Stimulated activated CD8-positive, alpha-beta memory T cell treated with anti-CD3 and anti-CD28 coated beads, Interleukin-7, amount 100 ng/mL, for 48 hours (primary cell): Measurements from ENCODE around the gene ME3.

Experiments
- DNase-seq, 2 donors: peaks; one replicate each; pipeline ENCODE4 v3.0.0-alpha.2; 2020; ENCODE audit warnings: low read depth in 1 of 2; ENCODE audit errors: extremely low read depth in 1 of 2

Gene ME3

DNA sequence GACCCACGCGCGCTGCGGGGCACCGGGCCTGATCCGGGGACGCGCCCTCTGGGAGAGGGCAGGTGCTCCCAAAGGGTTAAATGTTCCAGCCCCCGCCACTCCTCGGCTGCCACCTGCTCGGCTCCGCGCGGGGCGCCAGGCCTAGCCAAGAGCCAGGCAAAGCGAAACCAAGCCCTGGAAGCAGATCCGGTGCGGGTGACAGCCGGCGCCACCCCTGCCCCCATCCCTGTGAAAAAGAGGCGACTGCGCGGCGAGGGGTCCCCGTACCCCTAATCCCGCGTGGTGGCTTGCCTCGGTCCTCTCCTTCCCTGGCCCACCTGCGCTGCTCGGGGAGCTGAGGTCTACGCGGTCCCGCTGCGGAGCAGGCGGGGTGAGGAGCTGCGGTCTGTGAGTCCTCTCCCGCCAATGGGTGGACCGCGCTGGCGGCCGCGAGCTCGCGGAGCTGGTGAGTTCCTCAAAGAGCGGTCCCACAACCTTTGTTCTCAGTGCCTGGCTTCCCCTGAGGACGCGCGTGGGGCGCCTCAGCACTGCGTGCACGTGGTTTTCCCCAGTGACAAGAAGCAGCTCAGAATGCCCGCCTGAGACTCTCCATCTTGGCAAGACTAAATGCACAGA is at the start of gene ME3:
Gene ME3 (minus strand): TSS at position 610 of the 615 bp plus-strand sequence.
- DNase-seq, result peak in 1 of 2 donors; percentile 16

DNA sequence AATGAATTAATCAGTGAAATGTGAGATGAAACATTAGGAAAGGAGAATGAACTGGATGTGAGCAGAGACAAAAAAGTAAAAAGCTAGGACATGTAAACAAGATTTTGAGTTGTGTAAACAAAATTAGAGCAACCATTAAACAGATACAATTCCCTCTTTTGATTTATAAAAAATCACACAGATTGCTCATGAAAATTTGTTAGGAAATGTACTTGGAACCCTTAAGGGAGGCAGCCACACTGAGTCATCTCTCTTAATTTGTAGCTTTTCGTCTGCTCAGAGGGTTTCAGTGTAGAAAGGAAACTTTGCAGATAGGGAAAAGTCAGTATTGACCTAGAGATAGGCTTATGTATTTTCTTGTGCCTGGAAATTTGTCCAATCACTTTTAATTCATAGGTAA is 49.6 kb upstream of the ME3 start:
- no peak for DNase-seq

DNA sequence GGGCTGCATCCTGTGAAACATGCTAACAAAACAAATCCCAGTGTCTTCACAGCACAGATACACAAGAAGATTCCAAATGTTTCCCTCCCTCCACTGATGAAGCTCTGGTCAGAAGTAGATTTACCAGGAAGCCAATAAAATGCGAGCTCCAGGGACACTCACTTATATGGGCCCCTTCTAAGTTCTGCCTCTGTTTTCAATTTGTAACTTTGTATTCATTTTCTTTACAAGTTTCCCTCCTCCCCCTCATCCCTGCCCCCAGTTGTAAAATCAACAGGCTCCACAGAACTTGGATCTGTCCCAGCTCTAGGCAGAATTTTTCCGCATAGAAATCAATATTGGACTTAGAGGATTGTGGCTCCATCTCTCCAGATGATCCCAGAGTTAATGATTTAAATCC is 48.1 kb upstream of the ME3 start:
- no peak for DNase-seq

DNA sequence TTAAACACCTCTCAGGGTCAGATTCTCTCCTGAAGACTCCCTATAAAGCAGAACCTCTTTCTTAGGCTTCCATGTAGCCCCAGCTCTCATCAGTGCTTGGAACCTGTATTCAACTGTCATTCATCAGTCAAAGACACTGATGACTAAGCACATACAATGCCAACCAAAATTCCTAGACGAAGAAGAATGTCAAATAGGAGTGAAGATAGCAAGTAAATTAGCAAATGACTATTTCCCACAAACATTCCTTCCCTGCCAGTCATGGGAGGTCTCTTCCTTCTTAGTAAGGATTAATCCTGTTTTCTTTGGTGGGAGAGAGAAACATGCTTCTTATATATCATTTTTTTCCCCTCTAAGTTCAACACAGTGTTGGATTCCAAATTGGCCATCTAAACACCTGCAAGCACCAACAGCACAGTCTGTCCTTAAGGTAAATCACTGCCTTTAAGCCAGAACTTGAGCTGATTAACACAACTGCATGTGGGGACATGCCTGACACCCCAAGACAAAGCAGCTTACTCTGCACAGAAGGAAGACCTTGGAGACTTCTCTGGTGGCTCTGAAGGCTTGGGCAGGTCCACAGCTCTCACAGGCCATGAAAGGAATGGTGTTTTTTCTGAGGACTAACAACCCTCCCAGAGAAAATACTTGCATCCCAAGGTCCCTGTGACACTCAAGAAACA is 47.5 kb upstream of the ME3 start:
- no peak for DNase-seq

DNA sequence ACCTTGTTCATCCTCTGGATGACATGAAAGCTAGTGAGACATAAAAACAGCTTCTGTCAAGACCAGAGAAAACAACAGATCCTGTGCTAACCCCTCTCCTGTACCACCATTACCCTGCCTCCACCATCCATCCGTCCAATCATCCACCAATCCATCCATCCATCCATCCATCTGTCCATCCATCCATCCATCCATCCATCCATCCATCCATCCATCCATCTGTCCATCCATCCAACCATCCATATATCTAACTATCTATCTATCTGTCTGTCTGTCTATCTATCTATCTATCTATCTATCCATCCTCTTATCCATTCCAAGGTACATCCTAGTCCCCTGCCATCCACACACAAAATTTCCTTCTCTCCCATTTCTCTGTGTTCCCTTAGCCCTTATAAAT is 46.6 kb upstream of the ME3 start:
- no peak for DNase-seq

DNA sequence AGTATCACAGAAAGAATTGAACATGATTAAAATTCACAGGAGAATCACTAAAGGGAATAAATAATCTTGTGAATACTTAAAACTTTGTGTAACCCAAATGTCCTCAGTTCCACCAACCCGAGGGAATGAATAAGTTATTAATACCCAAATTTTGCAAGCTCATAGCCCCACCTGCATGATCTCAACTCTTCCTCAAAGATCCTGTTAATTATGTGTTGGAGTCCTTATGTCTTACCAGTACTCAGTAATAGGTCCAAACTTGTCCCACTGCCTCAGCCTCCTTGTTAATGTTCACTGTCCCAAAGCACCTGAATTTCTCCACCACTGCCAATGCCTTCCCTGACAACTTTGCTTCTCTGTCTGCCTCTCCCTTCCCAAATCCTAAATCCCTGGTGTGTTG is 46.1 kb upstream of the ME3 start:
- DNase-seq, result no peak

DNA sequence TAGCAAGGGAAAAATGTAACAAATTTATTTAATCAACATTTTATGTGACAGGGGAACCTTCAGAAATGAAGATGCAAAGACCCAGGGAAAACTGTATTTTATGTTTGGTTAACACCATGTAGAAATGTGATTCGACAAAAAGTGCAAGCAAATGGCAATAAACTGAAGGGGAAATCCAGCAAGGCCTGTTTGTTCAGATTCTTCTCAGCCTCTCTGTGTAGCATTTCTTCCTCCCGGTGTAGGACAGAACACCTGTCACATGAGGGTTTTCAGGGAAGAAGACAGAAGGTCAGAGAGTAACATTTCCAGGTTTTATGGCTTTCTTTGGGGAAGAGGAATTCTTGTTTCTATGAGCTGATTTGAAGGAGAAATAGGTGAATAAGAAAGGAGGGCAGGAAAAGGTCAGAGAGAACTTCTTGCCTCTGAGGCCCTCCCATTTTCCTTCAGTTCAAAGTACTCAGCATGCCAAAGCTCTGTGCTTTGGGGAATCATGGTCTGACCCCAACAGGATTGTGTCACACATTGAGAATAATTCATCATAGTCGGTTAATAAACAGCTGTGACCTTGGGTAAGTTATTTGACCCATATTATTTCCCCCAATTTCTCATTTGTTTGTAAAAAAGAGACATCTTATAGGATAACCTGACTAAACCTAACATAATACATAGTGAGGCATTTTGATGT is 45.5 kb upstream of the ME3 start:
- DNase-seq, result no peak

DNA sequence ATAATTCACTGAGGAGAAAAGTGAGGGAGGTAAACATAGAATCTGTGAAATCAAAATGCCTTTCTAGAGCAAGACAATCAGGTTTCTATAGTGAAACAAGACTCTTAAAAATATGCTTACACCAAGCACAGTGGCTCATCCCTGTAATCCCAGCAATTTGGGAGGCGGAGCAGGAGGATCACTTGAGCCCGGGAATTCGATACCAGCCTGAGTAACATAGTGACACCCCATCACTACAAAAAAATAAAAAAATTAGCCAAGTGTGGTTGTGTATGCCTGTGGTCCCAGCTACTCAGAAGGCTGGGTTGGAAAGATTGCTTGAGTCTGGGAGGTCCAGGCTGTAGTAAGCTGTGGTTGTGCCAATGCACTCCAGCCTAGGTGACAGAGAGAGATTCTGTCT is 43.2 kb upstream of the ME3 start:
- no peak for DNase-seq

DNA sequence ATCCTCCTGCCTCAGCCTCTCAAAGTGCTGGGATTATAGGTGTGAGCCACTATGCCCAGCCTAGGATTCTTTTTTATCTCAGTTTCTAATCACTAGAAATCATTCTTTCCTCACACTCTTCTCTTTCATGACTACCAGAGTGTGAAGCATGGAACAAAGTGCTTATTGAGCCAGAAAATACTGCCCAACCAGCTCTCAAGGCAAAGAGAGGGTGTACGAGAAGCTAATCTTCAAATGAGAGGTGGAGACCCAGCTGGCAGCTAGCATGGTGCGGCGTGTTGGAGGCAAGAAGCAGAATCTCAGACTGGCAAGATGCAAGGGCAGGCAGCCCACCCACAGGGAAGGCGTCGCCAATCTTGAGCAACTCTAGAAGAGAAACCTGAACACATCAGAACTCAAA is 41.1 kb upstream of the ME3 start:
- no peak for DNase-seq

DNA sequence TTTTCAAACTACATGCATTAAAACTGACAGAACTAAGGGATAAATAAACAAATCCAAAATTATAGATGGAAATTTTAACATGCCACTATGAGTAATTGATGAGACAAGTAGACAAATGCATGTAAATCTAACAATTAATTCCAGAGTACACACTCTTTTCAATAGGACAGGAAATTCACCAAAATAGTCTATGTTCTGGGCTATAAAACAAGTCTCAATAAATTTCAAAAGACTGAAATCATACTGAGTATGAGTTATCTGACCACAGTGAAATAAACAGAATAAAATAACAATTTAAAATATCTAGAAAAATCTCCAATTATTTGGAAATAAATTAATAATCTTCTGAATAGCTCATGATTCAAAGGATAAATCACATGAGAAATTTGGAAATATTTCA is 38.5 kb upstream of the ME3 start:
- no peak for DNase-seq

DNA sequence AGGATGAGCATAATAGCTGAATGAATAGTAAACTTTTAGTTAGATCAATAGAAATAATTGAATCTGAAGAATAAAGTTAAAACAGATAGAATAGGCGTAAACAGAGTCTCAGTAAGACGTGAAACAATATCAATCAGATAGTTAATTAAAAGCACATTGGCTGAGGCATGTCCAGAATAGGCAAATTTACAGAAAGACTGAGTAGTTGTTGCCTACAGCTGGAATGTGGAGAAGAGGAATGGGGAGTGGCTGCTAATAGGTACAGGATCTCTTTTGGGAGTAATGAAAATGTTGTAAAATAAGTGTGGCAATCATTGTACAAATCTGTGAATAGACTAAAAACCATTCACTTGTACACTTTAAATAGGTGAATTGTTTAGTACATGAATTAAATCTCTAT is 36.3 kb upstream of the ME3 start:
- no peak for DNase-seq

DNA sequence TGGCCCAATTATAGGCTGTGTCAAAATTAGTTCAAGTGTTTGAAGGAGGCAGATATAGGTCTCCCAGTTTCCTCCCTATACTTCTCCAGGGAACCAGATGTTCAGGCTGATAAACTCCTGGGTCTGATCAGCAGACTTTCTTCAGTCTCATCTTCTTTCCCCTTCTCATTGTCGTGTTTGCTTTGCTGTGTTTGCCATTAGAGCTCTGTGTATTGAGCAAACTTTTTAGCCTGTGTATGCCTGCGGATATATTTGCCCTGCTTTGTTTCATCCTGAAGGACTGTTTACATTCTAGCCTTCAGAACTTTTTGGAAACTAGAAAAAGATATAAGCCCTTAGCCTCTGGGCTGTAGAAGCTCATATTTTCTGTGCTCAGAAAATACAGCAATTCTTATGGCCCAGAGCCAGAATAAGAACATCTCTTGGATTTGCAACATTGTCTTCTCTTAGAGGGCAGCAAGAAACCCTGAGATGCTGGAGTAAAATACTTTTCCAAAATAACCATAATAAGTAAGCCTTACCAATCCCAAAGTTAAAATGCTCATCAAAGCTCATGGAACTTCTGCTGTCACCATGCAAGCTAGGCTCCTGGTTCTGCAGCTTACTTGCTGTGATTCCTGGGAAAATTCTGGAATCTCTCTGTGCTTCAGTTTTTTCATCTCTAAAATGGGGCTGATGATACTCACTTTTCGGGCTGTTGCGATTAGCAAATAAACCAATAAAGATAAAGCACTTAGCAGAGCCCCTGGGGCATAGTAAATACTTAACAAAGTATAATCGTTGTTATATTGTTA is 34.1 kb upstream of the ME3 start:
- no peak for DNase-seq

DNA sequence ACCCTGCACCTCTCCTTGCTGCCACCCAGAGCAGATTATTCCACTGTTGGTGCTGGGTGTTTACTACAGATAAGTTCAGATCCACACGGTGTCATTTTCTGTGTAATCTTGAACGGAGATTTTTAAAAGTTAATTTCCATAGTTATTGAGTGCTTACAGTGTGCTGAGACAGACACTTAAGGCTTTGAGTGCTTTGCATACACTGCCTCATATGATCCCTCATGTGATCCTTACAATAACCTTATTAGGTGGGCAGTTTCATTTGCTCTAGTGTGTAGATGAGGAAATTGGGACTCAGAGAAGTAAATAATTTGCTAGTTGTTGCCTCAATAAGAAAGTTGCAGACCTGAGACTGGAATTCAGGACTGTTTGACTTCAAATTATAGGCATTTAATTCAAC is 32.3 kb upstream of the ME3 start:
- DNase-seq, result no peak

DNA sequence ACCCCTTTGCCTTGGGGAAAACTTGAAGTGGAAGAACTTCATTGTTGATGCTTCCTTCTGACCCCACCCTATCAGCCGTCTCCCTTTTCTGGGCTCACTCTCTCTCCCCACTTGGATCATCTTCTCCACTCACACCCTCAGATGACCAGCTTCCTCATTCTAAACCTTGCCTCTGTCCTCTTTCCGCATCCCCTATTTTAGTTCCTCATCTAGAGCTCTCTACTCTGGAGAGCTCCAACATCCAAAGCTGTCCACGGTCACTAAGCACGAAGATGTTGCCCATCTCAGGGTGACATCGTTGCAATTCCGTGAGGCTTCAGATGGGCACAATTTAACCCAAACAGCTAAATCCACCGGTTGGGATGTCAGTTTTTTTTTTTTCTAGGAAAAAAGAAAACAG is 31.6 kb upstream of the ME3 start:
- DNase-seq, result no peak

DNA sequence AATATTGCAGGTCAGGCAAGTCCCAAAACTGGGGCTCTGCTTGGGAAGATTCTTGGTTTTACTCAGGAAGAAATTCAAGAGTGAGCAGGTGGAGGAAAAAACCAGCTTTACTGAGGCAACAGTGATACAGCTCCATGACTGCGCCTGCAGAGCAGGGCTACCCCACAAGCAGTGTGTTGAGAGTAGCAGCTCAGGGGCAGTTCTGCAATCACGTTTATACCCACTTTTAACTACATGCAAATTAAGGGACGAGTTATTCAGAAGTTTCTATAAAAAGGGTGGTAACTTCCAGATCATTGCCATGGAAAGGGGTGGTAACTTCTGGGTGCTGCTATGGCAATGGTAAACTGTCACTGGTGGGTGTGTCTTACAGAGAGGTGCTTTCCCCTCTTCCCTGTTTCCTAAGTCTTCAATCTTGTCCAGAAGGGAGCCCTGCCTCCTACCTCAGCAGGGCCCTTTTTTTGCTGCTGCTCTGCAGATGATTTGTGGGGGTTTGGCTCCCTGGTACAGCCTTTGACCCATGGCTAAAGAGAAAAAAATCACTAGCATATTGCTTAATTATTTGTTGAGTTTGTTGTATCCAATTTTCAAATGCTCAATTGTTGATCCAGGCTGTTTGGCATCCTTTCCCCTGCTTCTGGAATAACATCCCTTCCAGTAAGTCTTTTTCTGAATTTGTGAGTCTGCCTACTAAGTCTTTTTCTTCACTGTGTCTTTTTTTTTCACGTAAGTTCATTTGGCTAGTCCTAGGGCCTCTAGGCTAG is 30.0 kb upstream of the ME3 start:
- DNase-seq, result no peak

DNA sequence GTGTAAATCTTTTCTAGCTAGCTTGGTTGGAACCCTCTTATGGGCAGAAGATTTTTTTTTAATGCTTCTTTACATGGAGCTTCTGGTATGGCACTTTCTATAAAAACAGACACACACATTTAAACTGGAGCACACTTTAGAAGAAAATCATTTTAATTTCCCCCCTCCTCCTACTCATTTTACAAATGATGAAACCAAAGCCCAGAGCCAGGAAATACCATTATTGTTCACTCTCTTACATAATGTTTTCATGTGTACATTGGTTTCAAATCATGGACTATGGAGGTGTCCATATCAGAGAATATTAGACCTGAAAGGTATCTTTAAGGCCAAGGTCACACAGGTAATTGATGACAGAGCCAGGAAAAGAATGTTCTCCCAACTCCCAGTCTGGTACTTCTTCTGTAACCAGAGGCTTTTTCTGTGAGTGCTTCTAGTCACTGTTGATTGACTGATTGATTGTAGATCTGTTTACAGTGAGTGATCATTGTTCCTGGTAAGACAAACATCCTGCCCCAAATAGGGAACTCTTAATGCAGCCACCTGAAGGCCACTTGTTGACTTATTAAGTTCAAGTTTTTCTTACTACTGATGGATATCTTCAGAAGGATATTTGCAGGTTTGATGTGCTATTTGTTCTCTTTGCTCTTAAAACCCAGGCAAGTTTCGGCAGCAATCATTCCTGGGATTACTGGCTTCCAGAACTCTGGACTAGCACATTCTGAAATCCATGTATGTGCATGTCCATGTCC is 26.8 kb upstream of the ME3 start:
- no peak for DNase-seq

DNA sequence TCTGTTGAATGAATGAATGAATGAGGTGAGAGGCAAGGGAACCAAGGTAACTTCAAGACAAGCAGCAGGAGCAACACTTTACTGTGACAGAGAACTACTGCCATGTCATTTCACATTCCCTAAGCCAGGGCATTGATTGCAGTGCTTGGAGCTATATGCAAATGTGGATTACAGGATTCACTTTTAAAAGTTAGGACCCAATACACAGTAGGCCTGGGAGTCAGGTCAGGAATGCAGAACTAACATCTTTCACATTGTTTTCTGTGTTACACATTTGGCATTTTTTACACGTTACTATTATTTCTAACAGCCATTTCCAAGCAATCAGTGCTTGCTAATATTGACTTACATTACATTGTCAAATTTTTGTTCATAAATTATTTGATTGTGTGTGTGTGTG is 26.2 kb upstream of the ME3 start:
- no peak for DNase-seq

DNA sequence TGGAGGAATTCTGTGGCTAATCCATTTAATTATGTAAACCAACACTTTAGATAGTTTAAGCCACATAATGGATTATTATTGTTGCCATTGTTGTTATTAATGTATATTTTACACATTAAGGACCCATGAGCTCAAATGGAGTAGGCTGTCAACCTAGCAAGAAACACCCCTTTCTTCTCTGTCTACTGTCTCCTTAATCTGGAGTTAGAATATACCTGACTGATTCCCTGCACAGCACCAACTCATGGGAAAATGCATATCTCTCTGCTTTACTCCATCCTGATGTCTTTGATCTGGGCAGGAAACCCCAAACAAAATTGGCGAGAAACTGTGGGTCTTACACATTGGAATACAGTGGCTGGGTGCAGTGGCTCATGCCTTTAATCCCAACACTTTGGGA is 24.0 kb upstream of the ME3 start:
- DNase-seq, result no peak

DNA sequence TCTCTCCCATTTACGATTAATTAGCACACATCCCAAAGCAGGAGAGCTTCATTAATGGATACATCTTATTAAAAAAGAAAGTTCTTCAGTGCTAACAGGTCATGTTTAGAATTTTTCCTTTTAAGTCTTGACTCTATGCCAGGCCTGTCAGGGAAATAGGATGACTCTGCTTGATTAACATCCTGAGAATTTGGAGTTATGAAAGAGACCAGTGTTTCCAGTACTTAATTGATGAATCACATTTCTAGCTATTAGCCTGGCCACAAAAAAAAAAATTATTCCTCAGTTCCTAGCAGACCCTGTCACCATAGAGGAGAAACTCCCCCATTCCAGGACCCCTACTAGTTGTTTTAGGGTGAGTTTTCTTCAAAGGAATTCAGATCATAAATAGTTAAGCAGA is 23.6 kb upstream of the ME3 start:
- DNase-seq, result no peak

DNA sequence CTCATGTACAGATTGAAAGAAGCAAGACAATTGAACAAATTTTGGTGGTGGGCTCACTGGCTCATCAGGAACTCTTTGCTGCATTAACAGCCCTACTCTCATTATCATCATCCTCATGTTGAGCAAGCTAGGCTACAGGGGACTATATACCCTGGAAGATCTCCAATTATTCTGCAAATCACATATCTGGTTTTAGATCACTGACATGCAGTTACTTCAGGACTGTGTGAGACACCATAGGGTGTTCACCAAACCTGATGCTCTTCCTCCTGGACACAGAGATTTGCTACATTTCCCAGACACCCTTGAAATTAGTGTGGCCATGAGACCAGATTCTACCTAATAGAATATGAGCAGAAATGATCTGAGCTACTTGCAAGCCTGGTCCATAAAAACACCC is 23.0 kb upstream of the ME3 start:
- DNase-seq, result no peak
